ENCODE data around the gene WNT10A.

Gene WNT10A

GRCh38 chr2:218895326-218895725, 14.7 kb downstream of the WNT10A start:
- TF ChIP-seq CTBP1 (IDR thresholded peaks at IDR 0.05; ENCODE audit: borderline replicate concordance) (no peak), ZNF384 (IDR thresholded peaks at IDR 0.05) (no peak), HDGF (IDR thresholded peaks at IDR 0.05; ENCODE audit: borderline replicate concordance) (no peak), PKNOX1 (IDR thresholded peaks at IDR 0.05) (no peak), ELF4 (IDR thresholded peaks at IDR 0.05) (no peak), FOXM1 (IDR thresholded peaks at IDR 0.05; ENCODE audit: borderline replicate concordance) (no peak), SUZ12 (IDR thresholded peaks at IDR 0.05) (no peak), NFRKB (IDR thresholded peaks at IDR 0.05) (no peak), L3MBTL2 (conservative IDR thresholded peaks at IDR 0.05) (no peak), LEF1 (IDR thresholded peaks at IDR 0.05; ENCODE audit: borderline replicate concordance) (no peak), ARNT (IDR thresholded peaks at IDR 0.05) (no peak), FOXK2 (IDR thresholded peaks at IDR 0.05) (no peak), BHLHE40 (IDR thresholded peaks at IDR 0.05; ENCODE audit: borderline replicate concordance) (no peak)
- DNase-seq (ENCODE audit: extremely low spot score), result no peak
- CTCF ChIA-PET, result interaction anchor here (0.9 to 3.8 kb wide), 2 partner anchors 8 to 19 kb away, joined by 4 to 27 read pairs; no protein-coding TSS in a partner anchor
- POLR2A ChIA-PET, result interaction anchor here (1.5 kb wide), 1 partner anchor 14 kb away, joined by 5 read pairs; no protein-coding TSS in a partner anchor

- CTCF ChIA-PET, result interaction anchor here (0.9 to 5.3 kb wide), 4 partner anchors 8 to 80 kb away, joined by 4 to 71 read pairs (median 16); no protein-coding TSS in a partner anchor
- POLR2A ChIA-PET, result interaction anchor here (1.5 kb wide), 1 partner anchor 13 kb away, joined by 5 read pairs; no protein-coding TSS in a partner anchor
- no peak for DNase-seq (ENCODE audit: extremely low spot score)
- TF ChIP-seq HDGF (IDR thresholded peaks at IDR 0.05; ENCODE audit: borderline replicate concordance), result no peak
- no peak for TF ChIP-seq TARDBP (IDR thresholded peaks at IDR 0.05)
- no peak for TF ChIP-seq LEF1 (IDR thresholded peaks at IDR 0.05; ENCODE audit: borderline replicate concordance)
- TF ChIP-seq SP1 (IDR thresholded peaks at IDR 0.05), result no peak
- no peak for TF ChIP-seq ELF4 (IDR thresholded peaks at IDR 0.05)
- TF ChIP-seq FOXM1 (IDR thresholded peaks at IDR 0.05; ENCODE audit: borderline replicate concordance), result no peak
- TF ChIP-seq FOXK2 (IDR thresholded peaks at IDR 0.05), result no peak
- TF ChIP-seq FOXA1 (IDR thresholded peaks at IDR 0.05), result no peak
- TF ChIP-seq ZNF384 (IDR thresholded peaks at IDR 0.05), result no peak
- no peak for TF ChIP-seq NFRKB (IDR thresholded peaks at IDR 0.05)
- no peak for TF ChIP-seq L3MBTL2 (conservative IDR thresholded peaks at IDR 0.05)
- no peak for TF ChIP-seq ARNT (IDR thresholded peaks at IDR 0.05)
- no peak for TF ChIP-seq SUZ12 (IDR thresholded peaks at IDR 0.05)
- TF ChIP-seq CTBP1 (IDR thresholded peaks at IDR 0.05; ENCODE audit: borderline replicate concordance), result no peak
- TF ChIP-seq BHLHE40 (IDR thresholded peaks at IDR 0.05; ENCODE audit: borderline replicate concordance), result no peak
- TF ChIP-seq PKNOX1 (IDR thresholded peaks at IDR 0.05), result no peak
Observed at GRCh38 chr2:218895759-218896500, 15.3 kb downstream of the WNT10A start.

- no peak for TF ChIP-seq ELF4 (IDR thresholded peaks at IDR 0.05)
- TF ChIP-seq ARNT (IDR thresholded peaks at IDR 0.05), result no peak
- no peak for TF ChIP-seq FOXA1 (IDR thresholded peaks at IDR 0.05)
- TF ChIP-seq FOXM1 (IDR thresholded peaks at IDR 0.05; ENCODE audit: borderline replicate concordance), result no peak
- no peak for TF ChIP-seq HDGF (IDR thresholded peaks at IDR 0.05; ENCODE audit: borderline replicate concordance)
- no peak for TF ChIP-seq SUZ12 (IDR thresholded peaks at IDR 0.05)
- no peak for TF ChIP-seq TARDBP (IDR thresholded peaks at IDR 0.05)
- TF ChIP-seq CTBP1 (IDR thresholded peaks at IDR 0.05; ENCODE audit: borderline replicate concordance), result no peak
- TF ChIP-seq PKNOX1 (IDR thresholded peaks at IDR 0.05), result no peak
- no peak for TF ChIP-seq ZNF384 (IDR thresholded peaks at IDR 0.05)
- no peak for TF ChIP-seq NFRKB (IDR thresholded peaks at IDR 0.05)
- TF ChIP-seq LEF1 (IDR thresholded peaks at IDR 0.05; ENCODE audit: borderline replicate concordance), result no peak
- TF ChIP-seq SP1 (IDR thresholded peaks at IDR 0.05), result no peak
- TF ChIP-seq BHLHE40 (IDR thresholded peaks at IDR 0.05; ENCODE audit: borderline replicate concordance), result no peak
- TF ChIP-seq L3MBTL2 (conservative IDR thresholded peaks at IDR 0.05), result no peak
- TF ChIP-seq FOXK2 (IDR thresholded peaks at IDR 0.05), result no peak
- POLR2A ChIA-PET, result interaction anchor here (1.5 to 1.8 kb wide), 2 partner anchors 12 kb away, joined by 5 to 13 read pairs; no protein-coding TSS in a partner anchor
- DNase-seq (ENCODE audit: extremely low spot score), result no peak
- CTCF ChIA-PET, result interaction anchor here (0.7 to 5.3 kb wide), 8 partner anchors 9 to 79 kb away, joined by 3 to 71 read pairs (median 8); partner anchors contain the start of gene CDK5R2
Observed at GRCh38 chr2:218896501-218897393, 16.1 kb downstream of the WNT10A start.

GRCh38 chr2:218897394-218898108, 16.9 kb downstream of the WNT10A start:
- no peak for TF ChIP-seq SUZ12 (IDR thresholded peaks at IDR 0.05)
- no peak for TF ChIP-seq CTBP1 (IDR thresholded peaks at IDR 0.05; ENCODE audit: borderline replicate concordance)
- no peak for TF ChIP-seq ZNF384 (IDR thresholded peaks at IDR 0.05)
- TF ChIP-seq PKNOX1 (IDR thresholded peaks at IDR 0.05), result no peak
- no peak for TF ChIP-seq TARDBP (IDR thresholded peaks at IDR 0.05)
- TF ChIP-seq FOXK2 (IDR thresholded peaks at IDR 0.05), result no peak
- no peak for TF ChIP-seq L3MBTL2 (conservative IDR thresholded peaks at IDR 0.05)
- TF ChIP-seq HDGF (IDR thresholded peaks at IDR 0.05; ENCODE audit: borderline replicate concordance), result no peak
- no peak for TF ChIP-seq FOXA1 (IDR thresholded peaks at IDR 0.05)
- no peak for TF ChIP-seq FOXM1 (IDR thresholded peaks at IDR 0.05; ENCODE audit: borderline replicate concordance)
- no peak for TF ChIP-seq NFRKB (IDR thresholded peaks at IDR 0.05)
- TF ChIP-seq ELF4 (IDR thresholded peaks at IDR 0.05), result no peak
- TF ChIP-seq ARNT (IDR thresholded peaks at IDR 0.05), result no peak
- no peak for TF ChIP-seq BHLHE40 (IDR thresholded peaks at IDR 0.05; ENCODE audit: borderline replicate concordance)
- TF ChIP-seq SP1 (IDR thresholded peaks at IDR 0.05), result no peak
- TF ChIP-seq LEF1 (IDR thresholded peaks at IDR 0.05; ENCODE audit: borderline replicate concordance), result no peak
- ChIA-PET POLR2A (interaction anchor here (1.2 to 1.8 kb wide), 4 partner anchors 11 to 238 kb away, joined by 3 to 13 read pairs (median 4); partner anchors contain the start of genes BCS1L and ZNF142), CTCF (interaction anchor here (0.5 to 5.3 kb wide), 15 partner anchors 10 to 447 kb away, joined by 3 to 71 read pairs (median 7); partner anchors contain the start of gene CDK5R2)
- no peak for DNase-seq (ENCODE audit: extremely low spot score)

Measured in HEK293T (cell line).